Body of pancreas (tissue), 4 donors: Measurements from ENCODE around the gene SPARCL1. TPM values are rescaled to one million over a fixed set of nuclear protein-coding genes. Genes with fewer than 3 reads are reported as not detected.

ENCODE experiments used
- ATAC-seq: fragments of 150-250 bp; one replicate; pipeline ENCODE4 v1.9.1; 2016
- DNase-seq, 4 donors: peaks; one replicate each; pipeline ENCODE4 v3.0.0-alpha.2; 2019
- H3K27ac ChIP-seq, 4 donors: fragments of 200-600 bp; sonication (generic); 1 replicate in 3 of 4; 2 replicates in 1 of 4; pipeline versions ENCODE4 v1.5.1 to v1.6.1; 2016 to 2019; ENCODE audit warnings: mild to moderate bottlenecking in 1 of 4, mixed read lengths in 1 of 4, moderate library complexity in 1 of 4
- H3K27me3 ChIP-seq, 2 donors: fragments of 200-600 bp; sonication (generic); one replicate each; pipeline ENCODE4 v1.6.0; 2016; ENCODE audit warnings: mild to moderate bottlenecking in 1 of 2
- H3K36me3 ChIP-seq, 2 donors: fragments of 200-600 bp; sonication (generic); replicated peaks in 1 of 2; 2 replicates each; pipeline ENCODE4 v1.5.1; 2016; ENCODE audit warnings: low read depth in 2 of 2; ENCODE audit not compliant: insufficient read depth in 1 of 2
- H3K4me1 ChIP-seq: fragments of 200-600 bp; sonication (generic); one replicate; pipeline ENCODE4 v1.6.0; 2016
- H3K4me3 ChIP-seq, 2 donors: fragments of 200-600 bp; sonication (generic); 1 replicate in 1 of 2; 2 replicates in 1 of 2; pipeline ENCODE4 v1.5.1; 2016 to 2019
- H3K9me3 ChIP-seq, 3 donors: fragments of 200-600 bp; sonication (generic); 1 replicate in 2 of 3; 2 replicates in 1 of 3; pipeline ENCODE4 v1.5.1; 2016
- POLR2A ChIP-seq, 3 donors: fragments of 450-650 bp; IDR thresholded peaks; one replicate each; pipeline ENCODE4 v1.6.1; 2016; ENCODE audit warnings: antibody characterized with exemption in 3 of 3, mild to moderate bottlenecking in 2 of 3
- WGBS, 2 donors: methylation state at CpG; one replicate each; pipeline ENCODE4 v1.1.5; 2017; 5-methylcytosine and 5-hydroxymethylcytosine counted together
- intact Hi-C: fragments of 100-400 bp; cut with DNase I; formaldehyde crosslinking; loops from one replicate; pipeline ENCODE4 v1.15.1; 2023
- total RNA-seq, 2 donors: library from RNA; depleted of rRNA; stranded (reverse); fragments of >200 nt; gene quantifications; one replicate each; pipeline ENCODE4 v1.1.0, GENCODE V29; 2016
- TF ChIP-seq, protein P1 (sequence below), 7 experiments: fragments of 450-650 bp in 4 of 7; fragments of 200-600 bp in 3 of 7; sonication (generic) in 3 of 7; IDR thresholded peaks; one replicate each; pipeline ENCODE4 v1.5.1; 2016 to 2019; ENCODE audit warnings: antibody characterized with exemption in 7 of 7

Gene SPARCL1
- total RNA-seq, 2 donors from 2014 or later: 137 to 141 TPM

DNA sequence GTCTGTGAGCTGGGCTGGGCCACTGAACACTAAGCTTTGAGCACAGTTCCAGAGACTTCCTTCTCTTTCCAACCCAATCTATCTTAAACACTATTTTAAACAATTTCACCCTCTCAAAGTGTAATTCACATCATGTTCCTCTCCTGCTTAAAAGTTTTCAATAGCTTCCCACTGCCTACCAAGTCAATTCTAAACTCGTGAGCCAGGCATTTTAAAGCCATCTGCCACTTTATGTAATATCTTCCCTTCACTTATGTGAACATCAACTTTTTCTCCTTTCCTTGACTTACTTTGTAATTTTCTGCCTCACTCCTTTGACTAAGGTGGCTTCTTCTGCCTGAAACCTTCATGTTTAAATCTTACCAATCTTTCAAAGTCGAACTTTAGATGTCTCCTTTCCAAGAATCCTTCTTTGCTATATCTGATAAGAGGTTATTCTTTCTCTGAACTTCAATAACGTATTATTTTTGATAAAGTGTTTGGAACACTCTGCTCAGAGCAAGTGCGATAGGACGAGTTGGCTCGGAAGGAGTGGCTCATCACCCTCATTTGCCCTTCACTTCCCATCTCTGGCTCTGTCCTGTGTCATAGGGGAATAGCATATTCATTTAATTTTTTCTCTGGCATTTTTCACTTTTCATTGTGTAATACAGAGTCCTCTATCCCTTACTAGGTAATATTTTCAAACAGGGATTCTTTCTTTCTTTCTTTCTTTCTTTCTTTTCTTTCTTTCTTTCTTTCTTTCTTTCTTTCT, 13.0 kb upstream of the SPARCL1 start:
- H3K36me3 ChIP-seq: no peaks in the 10 kb centered on the region
- 67% methylated on average over 6 of the region's 6 CpGs for WGBS, 2 donors
- H3K27me3 ChIP-seq: no peaks in the 10 kb centered on the region
- H3K9me3 ChIP-seq: no peaks in the 10 kb centered on the region
- intact Hi-C loops: no loop called here
- ATAC-seq (no peak), DNase-seq (no peak)
- H3K4me1 ChIP-seq: no peaks in the 10 kb centered on the region
- TF ChIP-seq, protein P1, sequence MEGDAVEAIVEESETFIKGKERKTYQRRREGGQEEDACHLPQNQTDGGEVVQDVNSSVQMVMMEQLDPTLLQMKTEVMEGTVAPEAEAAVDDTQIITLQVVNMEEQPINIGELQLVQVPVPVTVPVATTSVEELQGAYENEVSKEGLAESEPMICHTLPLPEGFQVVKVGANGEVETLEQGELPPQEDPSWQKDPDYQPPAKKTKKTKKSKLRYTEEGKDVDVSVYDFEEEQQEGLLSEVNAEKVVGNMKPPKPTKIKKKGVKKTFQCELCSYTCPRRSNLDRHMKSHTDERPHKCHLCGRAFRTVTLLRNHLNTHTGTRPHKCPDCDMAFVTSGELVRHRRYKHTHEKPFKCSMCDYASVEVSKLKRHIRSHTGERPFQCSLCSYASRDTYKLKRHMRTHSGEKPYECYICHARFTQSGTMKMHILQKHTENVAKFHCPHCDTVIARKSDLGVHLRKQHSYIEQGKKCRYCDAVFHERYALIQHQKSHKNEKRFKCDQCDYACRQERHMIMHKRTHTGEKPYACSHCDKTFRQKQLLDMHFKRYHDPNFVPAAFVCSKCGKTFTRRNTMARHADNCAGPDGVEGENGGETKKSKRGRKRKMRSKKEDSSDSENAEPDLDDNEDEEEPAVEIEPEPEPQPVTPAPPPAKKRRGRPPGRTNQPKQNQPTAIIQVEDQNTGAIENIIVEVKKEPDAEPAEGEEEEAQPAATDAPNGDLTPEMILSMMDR (IDR thresholded peaks at IDR 0.05): no peak
- no peak for TF ChIP-seq POLR2A (IDR thresholded peaks at IDR 0.05)
- no peak overlapping the region for H3K4me3 ChIP-seq
- no peak overlapping the region for H3K27ac ChIP-seq

DNA sequence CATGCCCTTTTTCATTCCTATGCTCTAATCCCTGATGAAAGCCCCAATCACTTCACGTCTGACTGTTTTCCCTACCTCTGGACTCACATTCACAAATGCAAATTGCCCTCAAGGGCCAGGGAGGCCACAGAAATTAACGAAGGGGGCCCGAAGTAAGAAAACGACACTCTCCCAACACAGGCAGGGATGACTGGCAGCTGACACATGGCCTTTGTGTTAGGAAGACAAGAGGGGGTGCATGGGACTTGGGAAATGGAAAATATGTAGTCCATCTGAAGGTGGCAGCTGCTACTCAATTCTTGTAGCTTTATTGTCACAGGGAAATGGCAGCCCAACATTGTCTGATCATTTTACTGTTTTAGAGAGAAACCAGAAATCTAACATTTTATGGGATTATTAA, 12.3 kb upstream of the SPARCL1 start:
- TF ChIP-seq, protein P1 (IDR thresholded peaks at IDR 0.05): no peak
- TF ChIP-seq POLR2A (IDR thresholded peaks at IDR 0.05): no peak
- Histone ChIP-seq H3K27ac (no peak overlapping the region), H3K4me1 (no peaks in the 10 kb centered on the region), H3K9me3 (no peaks in the 10 kb centered on the region), H3K27me3 (no peaks in the 10 kb centered on the region), H3K4me3 (no peak overlapping the region), H3K36me3 (no peaks in the 10 kb centered on the region)
- DNase-seq: no peak
- WGBS, 2 donors: 37 to 53% methylated on average over 4 of the region's 4 CpGs
- no peak for ATAC-seq
- intact Hi-C loops: no loop called here

- no peak for TF ChIP-seq POLR2A (IDR thresholded peaks at IDR 0.05)
- TF ChIP-seq, protein P1 (IDR thresholded peaks at IDR 0.05): no peak
- ATAC-seq: peak; percentile 73
- Histone ChIP-seq H3K27ac (no peak overlapping the region), H3K4me3 (no peak overlapping the region), H3K36me3 (no peaks in the 10 kb centered on the region), H3K9me3 (no peaks in the 10 kb centered on the region), H3K27me3 (no peaks in the 10 kb centered on the region), H3K4me1 (no peaks in the 10 kb centered on the region)
- intact Hi-C loops: no loop called here
- WGBS, 2 donors: 79 to 81% methylated on average over 15 of the region's 15 CpGs
- DNase-seq: peak in 1 of 4 donors; percentile 28
These were observed 11.2 kb upstream of the SPARCL1 start for GRCh38 chr4:87540146-87541058.

DNA sequence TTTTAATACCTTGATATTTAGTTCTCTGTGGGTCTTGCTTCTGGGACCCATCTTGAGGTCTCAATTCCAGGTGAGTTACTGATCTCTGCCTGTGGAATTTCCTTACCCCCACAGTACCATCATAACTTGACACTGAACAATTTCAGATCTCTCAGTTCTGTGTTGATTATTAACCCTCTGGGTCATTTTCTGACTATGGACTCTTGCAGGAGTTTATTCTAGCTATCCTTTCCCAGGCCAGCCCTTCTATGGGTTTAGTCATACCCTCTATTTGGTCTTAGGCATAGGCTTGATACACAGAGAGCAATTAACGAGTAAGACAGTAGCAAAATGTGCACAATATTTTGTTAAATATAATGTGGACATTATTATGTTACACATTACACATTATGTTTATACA, 3.7 kb upstream of the SPARCL1 start:
- intact Hi-C loops: no loop called here
- no peak for ATAC-seq
- no peak overlapping the region for H3K4me3 ChIP-seq

More for the DNA sequence above, 3.7 kb upstream of the SPARCL1 start:
- H3K27ac ChIP-seq: no peak overlapping the region
- no peaks in the 10 kb centered on the region for H3K36me3 ChIP-seq
- WGBS, 2 donors: 74 to 78% methylated on average over 1 of the region's 1 CpG
- DNase-seq: no peak
- TF ChIP-seq, protein P1 (IDR thresholded peaks at IDR 0.05): no peak
- no peak for TF ChIP-seq POLR2A (IDR thresholded peaks at IDR 0.05)
- no peaks in the 10 kb centered on the region for H3K9me3 ChIP-seq
- peaks cover 2% of the 10 kb centered on the region for H3K4me1 ChIP-seq
- no peaks in the 10 kb centered on the region for H3K27me3 ChIP-seq
